Vagina (tissue), 2 donors: ENCODE results near the gene ANG. TPM values are rescaled to one million over a fixed set of nuclear protein-coding genes. Genes with fewer than 3 reads are reported as not detected.
A peak's percentile ranks its signal among the peaks of the same experiment; 100 is the strongest.

Experiments
- DNase-seq, 2 donors: peaks; one replicate each; pipeline ENCODE4 v3.0.0-alpha.2; 2017; ENCODE audit errors: extremely low spot score in 2 of 2
- H3K27ac ChIP-seq: fragments of 200-600 bp; sonication (generic); one replicate; pipeline ENCODE4 v1.5.1; 2019
- H3K27me3 ChIP-seq: fragments of 200-600 bp; sonication (generic); one replicate; pipeline ENCODE4 v1.5.1; 2019
- H3K36me3 ChIP-seq, 2 donors: fragments of 200-600 bp; sonication (generic); one replicate each; pipeline ENCODE4 v1.5.1; 2017 to 2019
- H3K4me1 ChIP-seq: fragments of 200-600 bp; sonication (generic); one replicate; pipeline ENCODE4 v1.5.1; 2019
- H3K4me3 ChIP-seq, 2 donors: fragments of 200-600 bp; sonication (generic); 1 replicate in 1 of 2; 2 replicates in 1 of 2; pipeline ENCODE4 v1.5.1; 2016 to 2019
- H3K9me3 ChIP-seq: fragments of 200-600 bp; sonication (generic); one replicate; pipeline ENCODE4 v1.5.1; 2019
- CTCF ChIP-seq, 3 experiments: fragments of 450-650 bp in 2 of 3; fragments of 200-600 bp in 1 of 3; sonication (generic) in 1 of 3; IDR thresholded peaks; one replicate each; pipeline ENCODE4 v1.5.1; 2017 to 2019; ENCODE audit warnings: antibody characterized with exemption in 3 of 3, mild to moderate bottlenecking in 2 of 3, moderate library complexity in 2 of 3
- POLR2A ChIP-seq, 2 donors: fragments of 450-650 bp; IDR thresholded peaks; one replicate each; pipeline ENCODE4 v1.6.1; 2017; ENCODE audit warnings: antibody characterized with exemption in 2 of 2, mild to moderate bottlenecking in 2 of 2, moderate library complexity in 2 of 2
- POLR2AphosphoS5 ChIP-seq, 2 donors: sonication (generic); formaldehyde crosslinking; IDR thresholded peaks; one replicate each; pipeline ENCODE4 v1.9.0; 2017; ENCODE audit warnings: antibody characterized with exemption in 2 of 2, mild to moderate bottlenecking in 2 of 2, low read depth in 1 of 2; ENCODE audit not compliant: insufficient read depth in 1 of 2
- intact Hi-C: fragments of 100-400 bp; cut with DNase I; formaldehyde crosslinking; loops from one replicate; pipeline ENCODE4 v1.15.1; 2023
- total RNA-seq: library from RNA; depleted of rRNA; stranded (reverse); fragments of >200 nt; gene quantifications from one replicate; pipeline ENCODE4 v1.2.3, GENCODE V29; 2016

Gene ANG
- total RNA-seq, 1 donor from 2014 or later, result 34.9 TPM

GRCh38 chr14:20686386-20687143 lies 2.0 kb upstream of the ANG start:
- no peaks in the 10 kb centered on the region for H3K36me3 ChIP-seq
- no peak for TF ChIP-seq POLR2AphosphoS5 (IDR thresholded peaks at IDR 0.05; ENCODE audit: insufficient read depth in 1 of 2, low read depth in 1 of 2)
- no peak for TF ChIP-seq CTCF (IDR thresholded peaks at IDR 0.05)
- TF ChIP-seq POLR2A (IDR thresholded peaks at IDR 0.05), result no peak
- no peak for DNase-seq

GRCh38 chr14:20687362-20688166 lies 1.0 kb upstream of the ANG start:
- intact Hi-C loops, result no loop called here
- peaks cover 43% of the 10 kb centered on the region for H3K4me1 ChIP-seq
- peak overlapping the region in 1 of 2 donors; percentile 5 for H3K4me3 ChIP-seq
- TF ChIP-seq CTCF (IDR thresholded peaks at IDR 0.05) (no peak), POLR2AphosphoS5 (IDR thresholded peaks at IDR 0.05; ENCODE audit: insufficient read depth in 1 of 2, low read depth in 1 of 2) (no peak), POLR2A (IDR thresholded peaks at IDR 0.05) (no peak)
- no peak for DNase-seq
- no peaks in the 10 kb centered on the region for H3K27me3 ChIP-seq
- no peaks in the 10 kb centered on the region for H3K9me3 ChIP-seq
- no peak overlapping the region for H3K27ac ChIP-seq
- H3K36me3 ChIP-seq, result no peaks in the 10 kb centered on the region

More at GRCh38 chr14:20686386-20687143, 2.0 kb upstream of the ANG start:
- intact Hi-C loops, result no loop called here
- Histone ChIP-seq H3K27ac (peak overlapping the region; percentile 45), H3K9me3 (no peaks in the 10 kb centered on the region), H3K27me3 (no peaks in the 10 kb centered on the region), H3K4me1 (peaks cover 43% of the 10 kb centered on the region), H3K4me3 (peak overlapping the region; percentile 67 to 79)

DNA sequence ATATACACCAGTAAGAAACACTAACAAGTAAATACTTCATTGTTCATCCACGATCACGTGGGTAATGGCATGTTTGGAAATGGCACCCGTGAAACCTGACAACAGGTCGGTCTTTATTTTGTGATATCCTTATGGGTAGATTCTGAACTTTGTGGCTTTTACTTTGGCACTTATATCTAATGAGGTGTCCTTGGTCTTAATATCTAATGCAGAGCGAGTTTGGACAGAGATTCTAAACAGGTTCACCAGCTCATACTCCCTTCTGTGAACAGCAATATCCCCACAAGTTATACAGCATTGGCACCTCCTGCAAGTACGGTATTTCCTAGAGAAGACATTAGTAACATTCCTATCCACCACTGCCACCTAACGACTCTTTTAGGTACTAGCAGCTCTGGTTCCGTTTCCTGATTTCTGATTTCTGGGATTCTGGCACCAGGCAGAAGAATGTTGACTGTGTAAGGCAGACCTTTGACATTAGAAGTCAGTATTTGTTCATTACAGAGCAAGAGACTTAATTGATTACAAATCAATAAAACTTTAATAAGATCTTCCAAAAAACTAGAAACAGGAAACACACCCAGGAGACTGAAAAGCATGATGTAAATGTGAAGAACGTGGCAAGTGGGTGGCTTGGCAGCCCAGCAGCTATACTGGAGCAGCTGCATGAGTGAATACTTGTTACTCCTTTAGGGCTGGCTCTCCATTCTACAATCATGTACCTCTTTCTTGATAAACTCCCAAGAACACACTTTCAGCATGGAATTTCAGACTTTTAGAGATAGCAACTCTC lies 2.5 kb downstream of the ANG start:
- peak; percentile 56 to 81 (median 62) for TF ChIP-seq CTCF (IDR thresholded peaks at IDR 0.05)
- TF ChIP-seq POLR2A (IDR thresholded peaks at IDR 0.05), result no peak
- no peak for TF ChIP-seq POLR2AphosphoS5 (IDR thresholded peaks at IDR 0.05; ENCODE audit: insufficient read depth in 1 of 2, low read depth in 1 of 2)
- Histone ChIP-seq H3K36me3 (peaks cover 0 to 6% of the 10 kb centered on the region in 2 donors), H3K4me1 (peaks cover 33% of the 10 kb centered on the region), H3K27ac (peak overlapping the region; percentile 4), H3K9me3 (no peaks in the 10 kb centered on the region), H3K27me3 (no peaks in the 10 kb centered on the region), H3K4me3 (peak overlapping the region in 1 of 2 donors; percentile 9)
- no peak for DNase-seq
- intact Hi-C loops, result no loop called here

DNA sequence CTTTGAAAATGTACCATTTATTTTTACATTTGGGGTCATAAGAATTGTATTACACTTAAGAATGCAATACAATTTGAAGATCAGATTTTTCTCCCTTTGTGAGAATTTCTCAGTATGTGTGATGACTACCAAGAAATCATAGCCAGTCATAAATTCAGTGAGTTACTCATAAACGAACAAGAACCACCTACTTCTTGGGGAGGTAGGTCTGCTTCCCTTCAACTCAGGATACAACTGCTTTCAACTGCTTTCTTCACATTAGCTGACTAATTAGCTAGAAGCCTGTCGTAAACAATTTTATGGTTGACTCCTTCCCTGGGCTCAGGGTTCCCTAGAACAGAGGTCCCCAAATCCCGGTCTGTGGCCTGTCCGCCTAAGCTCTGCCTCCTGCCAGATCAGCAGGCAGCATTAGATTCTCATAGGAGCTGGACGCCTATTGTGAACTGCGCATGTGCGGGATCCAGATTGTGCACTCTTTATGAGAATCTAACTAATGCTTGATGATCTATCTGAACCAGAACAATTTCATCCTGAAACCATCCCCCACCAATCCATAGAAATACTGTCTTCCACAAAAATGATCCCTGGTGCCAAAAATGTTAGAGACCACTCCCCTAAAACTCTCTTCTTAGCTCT lies 3.7 kb downstream of the ANG start:
- no peaks in the 10 kb centered on the region for H3K27me3 ChIP-seq
- peaks cover 21% of the 10 kb centered on the region for H3K4me1 ChIP-seq
- peaks cover 0 to 6% of the 10 kb centered on the region in 2 donors for H3K36me3 ChIP-seq
- H3K4me3 ChIP-seq, result no peak overlapping the region
- H3K27ac ChIP-seq, result no peak overlapping the region
- TF ChIP-seq POLR2A (IDR thresholded peaks at IDR 0.05) (no peak), POLR2AphosphoS5 (IDR thresholded peaks at IDR 0.05; ENCODE audit: insufficient read depth in 1 of 2, low read depth in 1 of 2) (no peak), CTCF (IDR thresholded peaks at IDR 0.05) (no peak)
- intact Hi-C loops, result no loop called here
- no peak for DNase-seq
- no peaks in the 10 kb centered on the region for H3K9me3 ChIP-seq
